Measurements from ENCODE around the gene MEGF10. TPM values are rescaled to one million over a fixed set of nuclear protein-coding genes. Genes with fewer than 3 reads are reported as not detected.

The MEGF10 gene
- total RNA-seq, 1 donor from 2014 or later, result 77.8 TPM

GRCh38 chr5:127411381-127411780 lies 120.8 kb downstream of the MEGF10 start:
- Histone ChIP-seq H3K4me1 (ENCODE audit: control insufficient read depth in 3 of 3, insufficient read depth in 3 of 3, low read length in 3 of 3) (peaks cover 8 to 25% (median 14%) of the 10 kb centered on the region in 3 donors), H3K9me3 (ENCODE audit: control insufficient read depth in 3 of 3, low read length in 3 of 3) (no peaks in the 10 kb centered on the region), H3K9ac (ENCODE audit: low read depth in 1 of 3, low read length in 3 of 3) (no peak overlapping the region), H3K27ac (ENCODE audit: low read depth, low read length) (no peak overlapping the region), H3K27me3 (ENCODE audit: control insufficient read depth in 3 of 3, insufficient read depth in 3 of 3, low read length in 3 of 3) (no peaks in the 10 kb centered on the region), H3K4me3 (ENCODE audit: low read length in 3 of 3) (no peak overlapping the region), H3K36me3 (ENCODE audit: control insufficient read depth in 3 of 3, insufficient read depth in 3 of 3, low read length in 3 of 3) (no peaks in the 10 kb centered on the region)

- Histone ChIP-seq H3K36me3 (ENCODE audit: control insufficient read depth in 3 of 3, insufficient read depth in 3 of 3, low read length in 3 of 3) (no peaks in the 10 kb centered on the region), H3K9me3 (ENCODE audit: control insufficient read depth in 3 of 3, low read length in 3 of 3) (no peaks in the 10 kb centered on the region), H3K4me1 (ENCODE audit: control insufficient read depth in 3 of 3, insufficient read depth in 3 of 3, low read length in 3 of 3) (peaks cover 4 to 24% (median 14%) of the 10 kb centered on the region in 3 donors), H3K27me3 (ENCODE audit: control insufficient read depth in 3 of 3, insufficient read depth in 3 of 3, low read length in 3 of 3) (no peaks in the 10 kb centered on the region), H3K9ac (ENCODE audit: low read depth in 1 of 3, low read length in 3 of 3) (no peak overlapping the region), H3K27ac (ENCODE audit: low read depth, low read length) (no peak overlapping the region), H3K4me3 (ENCODE audit: low read length in 3 of 3) (no peak overlapping the region)
These were observed 122.1 kb downstream of the MEGF10 start for GRCh38 chr5:127412698-127413097.

- Histone ChIP-seq H3K9me3 (ENCODE audit: control insufficient read depth in 3 of 3, low read length in 3 of 3) (no peaks in the 10 kb centered on the region), H3K36me3 (ENCODE audit: control insufficient read depth in 3 of 3, insufficient read depth in 3 of 3, low read length in 3 of 3) (peaks cover 0 to 4% (median 0%) of the 10 kb centered on the region in 3 donors), H3K4me1 (ENCODE audit: control insufficient read depth in 3 of 3, insufficient read depth in 3 of 3, low read length in 3 of 3) (peaks cover 10 to 22% (median 13%) of the 10 kb centered on the region in 3 donors), H3K27ac (ENCODE audit: low read depth, low read length) (no peak overlapping the region), H3K27me3 (ENCODE audit: control insufficient read depth in 3 of 3, insufficient read depth in 3 of 3, low read length in 3 of 3) (no peaks in the 10 kb centered on the region), H3K4me3 (ENCODE audit: low read length in 3 of 3) (no peak overlapping the region), H3K9ac (ENCODE audit: low read depth in 1 of 3, low read length in 3 of 3) (no peak overlapping the region)
These were observed 124.4 kb downstream of the MEGF10 start for GRCh38 chr5:127415034-127415433.

- Histone ChIP-seq H3K27ac (ENCODE audit: low read depth, low read length) (no peak overlapping the region), H3K4me1 (ENCODE audit: control insufficient read depth in 3 of 3, insufficient read depth in 3 of 3, low read length in 3 of 3) (peaks cover 5 to 13% (median 6%) of the 10 kb centered on the region in 3 donors), H3K9ac (ENCODE audit: low read depth in 1 of 3, low read length in 3 of 3) (no peak overlapping the region), H3K27me3 (ENCODE audit: control insufficient read depth in 3 of 3, insufficient read depth in 3 of 3, low read length in 3 of 3) (no peaks in the 10 kb centered on the region), H3K4me3 (ENCODE audit: low read length in 3 of 3) (no peak overlapping the region), H3K36me3 (ENCODE audit: control insufficient read depth in 3 of 3, insufficient read depth in 3 of 3, low read length in 3 of 3) (peaks cover 0 to 5% (median 0%) of the 10 kb centered on the region in 3 donors), H3K9me3 (ENCODE audit: control insufficient read depth in 3 of 3, low read length in 3 of 3) (no peaks in the 10 kb centered on the region)
These were observed 126.3 kb downstream of the MEGF10 start for GRCh38 chr5:127416906-127417305.

- Histone ChIP-seq H3K9ac (ENCODE audit: low read depth in 1 of 3, low read length in 3 of 3) (no peak overlapping the region), H3K4me3 (ENCODE audit: low read length in 3 of 3) (no peak overlapping the region), H3K36me3 (ENCODE audit: control insufficient read depth in 3 of 3, insufficient read depth in 3 of 3, low read length in 3 of 3) (peaks cover 0 to 5% (median 0%) of the 10 kb centered on the region in 3 donors), H3K9me3 (ENCODE audit: control insufficient read depth in 3 of 3, low read length in 3 of 3) (no peaks in the 10 kb centered on the region), H3K27ac (ENCODE audit: low read depth, low read length) (no peak overlapping the region), H3K27me3 (ENCODE audit: control insufficient read depth in 3 of 3, insufficient read depth in 3 of 3, low read length in 3 of 3) (no peaks in the 10 kb centered on the region), H3K4me1 (ENCODE audit: control insufficient read depth in 3 of 3, insufficient read depth in 3 of 3, low read length in 3 of 3) (peaks cover 5 to 13% (median 6%) of the 10 kb centered on the region in 3 donors)
These were observed 126.9 kb downstream of the MEGF10 start for GRCh38 chr5:127417528-127417927.

GRCh38 chr5:127418367-127418766 lies 127.8 kb downstream of the MEGF10 start:
- Histone ChIP-seq H3K9me3 (ENCODE audit: control insufficient read depth in 3 of 3, low read length in 3 of 3) (no peaks in the 10 kb centered on the region), H3K27me3 (ENCODE audit: control insufficient read depth in 3 of 3, insufficient read depth in 3 of 3, low read length in 3 of 3) (no peaks in the 10 kb centered on the region), H3K27ac (ENCODE audit: low read depth, low read length) (peak overlapping the region; percentile 5), H3K4me1 (ENCODE audit: control insufficient read depth in 3 of 3, insufficient read depth in 3 of 3, low read length in 3 of 3) (peaks cover 5 to 13% (median 6%) of the 10 kb centered on the region in 3 donors), H3K9ac (ENCODE audit: low read depth in 1 of 3, low read length in 3 of 3) (no peak overlapping the region), H3K4me3 (ENCODE audit: low read length in 3 of 3) (no peak overlapping the region), H3K36me3 (ENCODE audit: control insufficient read depth in 3 of 3, insufficient read depth in 3 of 3, low read length in 3 of 3) (peaks cover 0 to 5% (median 0%) of the 10 kb centered on the region in 3 donors)

- Histone ChIP-seq H3K27ac (ENCODE audit: low read depth, low read length) (no peak overlapping the region), H3K27me3 (ENCODE audit: control insufficient read depth in 3 of 3, insufficient read depth in 3 of 3, low read length in 3 of 3) (no peaks in the 10 kb centered on the region), H3K4me3 (ENCODE audit: low read length in 3 of 3) (no peak overlapping the region), H3K36me3 (ENCODE audit: control insufficient read depth in 3 of 3, insufficient read depth in 3 of 3, low read length in 3 of 3) (peaks cover 0 to 5% (median 0%) of the 10 kb centered on the region in 3 donors), H3K4me1 (ENCODE audit: control insufficient read depth in 3 of 3, insufficient read depth in 3 of 3, low read length in 3 of 3) (peaks cover 5 to 13% (median 6%) of the 10 kb centered on the region in 3 donors), H3K9ac (ENCODE audit: low read depth in 1 of 3, low read length in 3 of 3) (no peak overlapping the region), H3K9me3 (ENCODE audit: control insufficient read depth in 3 of 3, low read length in 3 of 3) (no peaks in the 10 kb centered on the region)
These were observed 128.5 kb downstream of the MEGF10 start for GRCh38 chr5:127418974-127419682.

- Histone ChIP-seq H3K27me3 (ENCODE audit: control insufficient read depth in 3 of 3, insufficient read depth in 3 of 3, low read length in 3 of 3) (no peaks in the 10 kb centered on the region), H3K27ac (ENCODE audit: low read depth, low read length) (no peak overlapping the region), H3K9me3 (ENCODE audit: control insufficient read depth in 3 of 3, low read length in 3 of 3) (no peaks in the 10 kb centered on the region), H3K9ac (ENCODE audit: low read depth in 1 of 3, low read length in 3 of 3) (no peak overlapping the region), H3K4me1 (ENCODE audit: control insufficient read depth in 3 of 3, insufficient read depth in 3 of 3, low read length in 3 of 3) (peaks cover 5 to 13% (median 6%) of the 10 kb centered on the region in 3 donors), H3K4me3 (ENCODE audit: low read length in 3 of 3) (no peak overlapping the region), H3K36me3 (ENCODE audit: control insufficient read depth in 3 of 3, insufficient read depth in 3 of 3, low read length in 3 of 3) (peaks cover 0 to 5% (median 0%) of the 10 kb centered on the region in 3 donors)
These were observed 129.2 kb downstream of the MEGF10 start for GRCh38 chr5:127419683-127420257.

- Histone ChIP-seq H3K4me3 (ENCODE audit: low read length in 3 of 3) (no peak overlapping the region), H3K9me3 (ENCODE audit: control insufficient read depth in 3 of 3, low read length in 3 of 3) (no peaks in the 10 kb centered on the region), H3K27me3 (ENCODE audit: control insufficient read depth in 3 of 3, insufficient read depth in 3 of 3, low read length in 3 of 3) (no peaks in the 10 kb centered on the region), H3K9ac (ENCODE audit: low read depth in 1 of 3, low read length in 3 of 3) (no peak overlapping the region), H3K4me1 (ENCODE audit: control insufficient read depth in 3 of 3, insufficient read depth in 3 of 3, low read length in 3 of 3) (peaks cover 5 to 13% (median 6%) of the 10 kb centered on the region in 3 donors), H3K27ac (ENCODE audit: low read depth, low read length) (no peak overlapping the region), H3K36me3 (ENCODE audit: control insufficient read depth in 3 of 3, insufficient read depth in 3 of 3, low read length in 3 of 3) (peaks cover 0 to 5% (median 0%) of the 10 kb centered on the region in 3 donors)
These were observed 130.2 kb downstream of the MEGF10 start for GRCh38 chr5:127420758-127421157.

- Histone ChIP-seq H3K27ac (ENCODE audit: low read depth, low read length) (no peak overlapping the region), H3K4me3 (ENCODE audit: low read length in 3 of 3) (no peak overlapping the region), H3K36me3 (ENCODE audit: control insufficient read depth in 3 of 3, insufficient read depth in 3 of 3, low read length in 3 of 3) (peaks cover 0 to 5% (median 0%) of the 10 kb centered on the region in 3 donors), H3K9ac (ENCODE audit: low read depth in 1 of 3, low read length in 3 of 3) (no peak overlapping the region), H3K9me3 (ENCODE audit: control insufficient read depth in 3 of 3, low read length in 3 of 3) (no peaks in the 10 kb centered on the region), H3K27me3 (ENCODE audit: control insufficient read depth in 3 of 3, insufficient read depth in 3 of 3, low read length in 3 of 3) (no peaks in the 10 kb centered on the region), H3K4me1 (ENCODE audit: control insufficient read depth in 3 of 3, insufficient read depth in 3 of 3, low read length in 3 of 3) (peaks cover 5 to 13% (median 6%) of the 10 kb centered on the region in 3 donors)
These were observed 130.9 kb downstream of the MEGF10 start for GRCh38 chr5:127421471-127421870.

Data from skeletal muscle tissue (tissue), 4 donors.